ENCODE measurements around the gene FBRSL1. TPM values are rescaled to one million over a fixed set of nuclear protein-coding genes. Genes with fewer than 3 reads are reported as not detected.
A peak's percentile ranks its signal among the peaks of the same experiment; 100 is the strongest.

The FBRSL1 gene
- total RNA-seq, 1 donor from 2014 or later: 17.1 TPM

GRCh38 chr12:132505105-132505851 lies 15.3 kb downstream of the FBRSL1 start:
- FAIRE-seq (no peak), DNase-seq (ENCODE audit: low read depth) (no peak)
- Histone ChIP-seq H3K36me3 (ENCODE audit: control insufficient read depth, insufficient read depth, low read length) (peaks cover 1% of the 10 kb centered on the region), H3K27me3 (ENCODE audit: control insufficient read depth, insufficient read depth, low read length) (no peaks in the 10 kb centered on the region), H3K4me3 (ENCODE audit: low read depth, low read length) (no peak overlapping the region)
- TF ChIP-seq CTCF (IDR thresholded peaks at IDR 0.05; ENCODE audit: insufficient read depth, low read length, severe bottlenecking): no peak

GRCh38 chr12:132505852-132506219 lies 15.9 kb downstream of the FBRSL1 start:
- FAIRE-seq: no peak
- TF ChIP-seq CTCF (IDR thresholded peaks at IDR 0.05; ENCODE audit: insufficient read depth, low read length, severe bottlenecking): no peak

GRCh38 chr12:132506328-132507160 lies 16.6 kb downstream of the FBRSL1 start:
- TF ChIP-seq CTCF (IDR thresholded peaks at IDR 0.05; ENCODE audit: insufficient read depth, low read length, severe bottlenecking): no peak
- H3K27me3 ChIP-seq (ENCODE audit: control insufficient read depth, insufficient read depth, low read length): no peaks in the 10 kb centered on the region
- no peak overlapping the region for H3K4me3 ChIP-seq (ENCODE audit: low read depth, low read length)
- DNase-seq (ENCODE audit: low read depth): peak; percentile 25
- FAIRE-seq: no peak
- H3K36me3 ChIP-seq (ENCODE audit: control insufficient read depth, insufficient read depth, low read length): peaks cover 1% of the 10 kb centered on the region

More at GRCh38 chr12:132505852-132506219, 15.9 kb downstream of the FBRSL1 start:
- DNase-seq (ENCODE audit: low read depth): no peak
- Histone ChIP-seq H3K4me3 (ENCODE audit: low read depth, low read length) (no peak overlapping the region), H3K27me3 (ENCODE audit: control insufficient read depth, insufficient read depth, low read length) (no peaks in the 10 kb centered on the region), H3K36me3 (ENCODE audit: control insufficient read depth, insufficient read depth, low read length) (peaks cover 1% of the 10 kb centered on the region)

GRCh38 chr12:132507161-132507538 lies 17.2 kb downstream of the FBRSL1 start:
- DNase-seq (ENCODE audit: low read depth) (no peak), FAIRE-seq (no peak)
- H3K36me3 ChIP-seq (ENCODE audit: control insufficient read depth, insufficient read depth, low read length): peaks cover 1% of the 10 kb centered on the region
- TF ChIP-seq CTCF (IDR thresholded peaks at IDR 0.05; ENCODE audit: insufficient read depth, low read length, severe bottlenecking): no peak
- H3K4me3 ChIP-seq (ENCODE audit: low read depth, low read length): no peak overlapping the region
- no peaks in the 10 kb centered on the region for H3K27me3 ChIP-seq (ENCODE audit: control insufficient read depth, insufficient read depth, low read length)

GRCh38 chr12:132507656-132508490 lies 17.9 kb downstream of the FBRSL1 start:
- H3K4me3 ChIP-seq (ENCODE audit: low read depth, low read length): no peak overlapping the region
- no peak for DNase-seq (ENCODE audit: low read depth)
- no peak for FAIRE-seq
- TF ChIP-seq CTCF (IDR thresholded peaks at IDR 0.05; ENCODE audit: insufficient read depth, low read length, severe bottlenecking): peak; percentile 13
- peaks cover 1% of the 10 kb centered on the region for H3K36me3 ChIP-seq (ENCODE audit: control insufficient read depth, insufficient read depth, low read length)
- no peaks in the 10 kb centered on the region for H3K27me3 ChIP-seq (ENCODE audit: control insufficient read depth, insufficient read depth, low read length)
